ENCODE measurements around the gene VPS52.

VPS52 gene

GRCh38 chr6:33254591-33254990 is 17.1 kb downstream of the VPS52 start:
- Histone ChIP-seq H3K36me3 (replicated peaks in 1 of 2; ENCODE audit: control insufficient read depth in 2 of 2, insufficient read depth in 2 of 2, low read length in 2 of 2) (peaks cover 5 to 52% of the 10 kb centered on the region in 2 donors), H2BK15ac (ENCODE audit: low read length) (no peak overlapping the region), H3K27me3 (ENCODE audit: control insufficient read depth in 3 of 3, insufficient read depth in 3 of 3, low read depth in 1 of 3, low read length in 3 of 3) (no peaks in the 10 kb centered on the region), H4K8ac (ENCODE audit: low read depth, low read length) (no peak overlapping the region), H3K27ac (replicated peaks; ENCODE audit: low read length) (no peak overlapping the region), H3K23ac (ENCODE audit: low read depth, low read length, poor library complexity) (no peak overlapping the region), H2BK5ac (ENCODE audit: low read length) (no peak overlapping the region), H3K79me1 (ENCODE audit: low read depth, low read length) (no peaks in the 10 kb centered on the region), H3K4ac (ENCODE audit: low read length) (no peak overlapping the region), H4K91ac (ENCODE audit: low read depth, low read length, poor library complexity) (no peak overlapping the region), H3K18ac (ENCODE audit: low read length) (no peak overlapping the region), H3K9me3 (replicated peaks in 1 of 2; ENCODE audit: control insufficient read depth in 2 of 2, insufficient read depth in 1 of 2, low read depth in 1 of 2, low read length in 2 of 2) (no peaks in the 10 kb centered on the region), H2BK120ac (ENCODE audit: low read depth, low read length) (no peak overlapping the region), H3K4me2 (ENCODE audit: insufficient read depth, low read length, poor library complexity, severe bottlenecking) (no peak overlapping the region), H3K9ac (ENCODE audit: low read depth, low read length, poor library complexity) (no peak overlapping the region), H2BK12ac (ENCODE audit: low read length) (no peak overlapping the region), H3K14ac (ENCODE audit: low read length) (no peak overlapping the region), H2AK5ac (ENCODE audit: low read depth, low read length) (no peak overlapping the region), H2AFZ (ENCODE audit: low read length) (no peak overlapping the region), H3K4me1 (ENCODE audit: control insufficient read depth in 2 of 2, insufficient read depth in 1 of 2, low read depth in 1 of 2, low read length in 2 of 2) (peaks cover 4 to 8% of the 10 kb centered on the region in 2 donors), H3K4me3 (ENCODE audit: low read length in 2 of 2) (no peak overlapping the region)
- WGBS, 2 donors (ENCODE audit: extremely low coverage in 2 of 2, insufficient read length in 2 of 2, insufficient replicate concordance in 1 of 2), result no CpG with 5 or more reads among the region's 4 CpGs
- DNase-seq (ENCODE audit: low spot score), result no peak

- H2BK12ac ChIP-seq (ENCODE audit: low read length), result no peak overlapping the region
- no peak overlapping the region for H3K4me3 ChIP-seq (ENCODE audit: low read length in 2 of 2)
- no peak overlapping the region for H3K18ac ChIP-seq (ENCODE audit: low read length)
- H3K23ac ChIP-seq (ENCODE audit: low read depth, low read length, poor library complexity), result no peak overlapping the region
- H3K27ac ChIP-seq (replicated peaks; ENCODE audit: low read length), result no peak overlapping the region
- DNase-seq (ENCODE audit: low spot score), result no peak
- H3K4ac ChIP-seq (ENCODE audit: low read length), result no peak overlapping the region
- no peak overlapping the region for H2AFZ ChIP-seq (ENCODE audit: low read length)
- H3K9ac ChIP-seq (ENCODE audit: low read depth, low read length, poor library complexity), result no peak overlapping the region
- no peaks in the 10 kb centered on the region for H3K9me3 ChIP-seq (replicated peaks in 1 of 2; ENCODE audit: control insufficient read depth in 2 of 2, insufficient read depth in 1 of 2, low read depth in 1 of 2, low read length in 2 of 2)
- peaks cover 4 to 38% of the 10 kb centered on the region in 2 donors for H3K36me3 ChIP-seq (replicated peaks in 1 of 2; ENCODE audit: control insufficient read depth in 2 of 2, insufficient read depth in 2 of 2, low read length in 2 of 2)
- H3K14ac ChIP-seq (ENCODE audit: low read length), result no peak overlapping the region
- peaks cover 9 to 13% of the 10 kb centered on the region in 2 donors for H3K4me1 ChIP-seq (ENCODE audit: control insufficient read depth in 2 of 2, insufficient read depth in 1 of 2, low read depth in 1 of 2, low read length in 2 of 2)
- H2BK120ac ChIP-seq (ENCODE audit: low read depth, low read length), result no peak overlapping the region
- no peak overlapping the region for H4K8ac ChIP-seq (ENCODE audit: low read depth, low read length)
- no peak overlapping the region for H4K91ac ChIP-seq (ENCODE audit: low read depth, low read length, poor library complexity)
- H3K27me3 ChIP-seq (ENCODE audit: control insufficient read depth in 3 of 3, insufficient read depth in 3 of 3, low read depth in 1 of 3, low read length in 3 of 3), result peaks cover 0 to 3% (median 0%) of the 10 kb centered on the region in 3 experiments
- no peak overlapping the region for H2BK5ac ChIP-seq (ENCODE audit: low read length)
- no peaks in the 10 kb centered on the region for H3K79me1 ChIP-seq (ENCODE audit: low read depth, low read length)
- no peak overlapping the region for H2BK15ac ChIP-seq (ENCODE audit: low read length)
- H3K4me2 ChIP-seq (ENCODE audit: insufficient read depth, low read length, poor library complexity, severe bottlenecking), result no peak overlapping the region
- no peak overlapping the region for H2AK5ac ChIP-seq (ENCODE audit: low read depth, low read length)
Measured at GRCh38 chr6:33252759-33253158, 18.9 kb downstream of the VPS52 start.

GRCh38 chr6:33251395-33252012 is 20.2 kb downstream of the VPS52 start:
- H3K23ac ChIP-seq (ENCODE audit: low read depth, low read length, poor library complexity), result no peak overlapping the region
- no peak overlapping the region for H2AFZ ChIP-seq (ENCODE audit: low read length)
- no peaks in the 10 kb centered on the region for H3K9me3 ChIP-seq (replicated peaks in 1 of 2; ENCODE audit: control insufficient read depth in 2 of 2, insufficient read depth in 1 of 2, low read depth in 1 of 2, low read length in 2 of 2)
- H3K27ac ChIP-seq (replicated peaks; ENCODE audit: low read length), result no peak overlapping the region
- no peak overlapping the region for H2BK12ac ChIP-seq (ENCODE audit: low read length)
- H3K18ac ChIP-seq (ENCODE audit: low read length), result no peak overlapping the region
- DNase-seq (ENCODE audit: low spot score), result no peak
- peaks cover 3 to 28% of the 10 kb centered on the region in 2 donors for H3K36me3 ChIP-seq (replicated peaks in 1 of 2; ENCODE audit: control insufficient read depth in 2 of 2, insufficient read depth in 2 of 2, low read length in 2 of 2)
- no peak overlapping the region for H3K4me2 ChIP-seq (ENCODE audit: insufficient read depth, low read length, poor library complexity, severe bottlenecking)
- no peak overlapping the region for H3K4ac ChIP-seq (ENCODE audit: low read length)
- H3K27me3 ChIP-seq (ENCODE audit: control insufficient read depth in 3 of 3, insufficient read depth in 3 of 3, low read depth in 1 of 3, low read length in 3 of 3), result peaks cover 0 to 3% (median 0%) of the 10 kb centered on the region in 3 experiments
- H3K79me1 ChIP-seq (ENCODE audit: low read depth, low read length), result no peaks in the 10 kb centered on the region
- WGBS, 2 donors (ENCODE audit: extremely low coverage in 2 of 2, insufficient read length in 2 of 2, insufficient replicate concordance in 1 of 2), result no CpG with 5 or more reads among the region's 6 CpGs
- H2AK5ac ChIP-seq (ENCODE audit: low read depth, low read length), result no peak overlapping the region
- H4K8ac ChIP-seq (ENCODE audit: low read depth, low read length), result no peak overlapping the region
- H3K4me1 ChIP-seq (ENCODE audit: control insufficient read depth in 2 of 2, insufficient read depth in 1 of 2, low read depth in 1 of 2, low read length in 2 of 2), result peaks cover 9 to 13% of the 10 kb centered on the region in 2 donors
- H2BK120ac ChIP-seq (ENCODE audit: low read depth, low read length), result no peak overlapping the region
- no peak overlapping the region for H4K91ac ChIP-seq (ENCODE audit: low read depth, low read length, poor library complexity)
- H2BK15ac ChIP-seq (ENCODE audit: low read length), result no peak overlapping the region
- no peak overlapping the region for H3K9ac ChIP-seq (ENCODE audit: low read depth, low read length, poor library complexity)
- H2BK5ac ChIP-seq (ENCODE audit: low read length), result no peak overlapping the region
- no peak overlapping the region for H3K4me3 ChIP-seq (ENCODE audit: low read length in 2 of 2)
- no peak overlapping the region for H3K14ac ChIP-seq (ENCODE audit: low read length)

GRCh38 chr6:33250731-33251130 is 20.9 kb downstream of the VPS52 start:
- Histone ChIP-seq H3K36me3 (replicated peaks in 1 of 2; ENCODE audit: control insufficient read depth in 2 of 2, insufficient read depth in 2 of 2, low read length in 2 of 2) (peaks cover 3 to 28% of the 10 kb centered on the region in 2 donors), H2BK120ac (ENCODE audit: low read depth, low read length) (no peak overlapping the region), H3K4me3 (ENCODE audit: low read length in 2 of 2) (no peak overlapping the region), H3K27ac (replicated peaks; ENCODE audit: low read length) (no peak overlapping the region), H3K4ac (ENCODE audit: low read length) (no peak overlapping the region), H4K8ac (ENCODE audit: low read depth, low read length) (no peak overlapping the region), H2BK12ac (ENCODE audit: low read length) (no peak overlapping the region), H3K14ac (ENCODE audit: low read length) (no peak overlapping the region), H3K9ac (ENCODE audit: low read depth, low read length, poor library complexity) (no peak overlapping the region), H2BK15ac (ENCODE audit: low read length) (no peak overlapping the region), H2AFZ (ENCODE audit: low read length) (no peak overlapping the region), H3K27me3 (ENCODE audit: control insufficient read depth in 3 of 3, insufficient read depth in 3 of 3, low read depth in 1 of 3, low read length in 3 of 3) (peaks cover 0 to 3% (median 0%) of the 10 kb centered on the region in 3 experiments), H2BK5ac (ENCODE audit: low read length) (no peak overlapping the region), H4K91ac (ENCODE audit: low read depth, low read length, poor library complexity) (no peak overlapping the region), H3K4me2 (ENCODE audit: insufficient read depth, low read length, poor library complexity, severe bottlenecking) (no peak overlapping the region), H3K9me3 (replicated peaks in 1 of 2; ENCODE audit: control insufficient read depth in 2 of 2, insufficient read depth in 1 of 2, low read depth in 1 of 2, low read length in 2 of 2) (no peaks in the 10 kb centered on the region), H3K79me1 (ENCODE audit: low read depth, low read length) (no peaks in the 10 kb centered on the region), H3K23ac (ENCODE audit: low read depth, low read length, poor library complexity) (no peak overlapping the region), H2AK5ac (ENCODE audit: low read depth, low read length) (no peak overlapping the region), H3K4me1 (ENCODE audit: control insufficient read depth in 2 of 2, insufficient read depth in 1 of 2, low read depth in 1 of 2, low read length in 2 of 2) (peaks cover 9 to 13% of the 10 kb centered on the region in 2 donors), H3K18ac (ENCODE audit: low read length) (no peak overlapping the region)
- WGBS, 2 donors (ENCODE audit: extremely low coverage in 2 of 2, insufficient read length in 2 of 2, insufficient replicate concordance in 1 of 2), result no CpG with 5 or more reads among the region's 13 CpGs
- DNase-seq (ENCODE audit: low spot score), result no peak

Data from neuronal stem cell (in vitro differentiated cells).